HL-60 (cell line): Measurements from ENCODE around the gene HOXB3.

Experiments used
- DNase-seq, 2 experiments: peaks; one replicate each; pipeline ENCODE4 v3.0.0-alpha.2; 2010 to 2020; ENCODE audit warnings: low read depth in 1 of 2, low spot score in 1 of 2
- H3K27ac ChIP-seq: fragments of 250-450 bp; sonication (Bioruptor Pico); replicated peaks from 2 replicates; pipeline ENCODE4 v1.5.1; 2020; ENCODE audit warnings: mild to moderate bottlenecking, moderate library complexity
- H3K27me3 ChIP-seq: fragments of 250-450 bp; sonication (Bioruptor Pico); 2 replicates; pipeline ENCODE4 v1.5.1; 2021; ENCODE audit warnings: mild to moderate bottlenecking, moderate library complexity; ENCODE audit not compliant: insufficient read depth, poor library complexity, severe bottlenecking
- H3K4me3 ChIP-seq: replicated peaks from 2 replicates; pipeline ENCODE4 v1.5.1; 2011; ENCODE audit warnings: mild to moderate bottlenecking, control low read depth, low read length; ENCODE audit not compliant: insufficient read depth
- CTCF ChIP-seq: IDR thresholded peaks from one replicate; pipeline ENCODE4 v1.5.1; 2011; ENCODE audit warnings: low read length, control low read depth, inconsistent platforms; ENCODE audit not compliant: insufficient read depth
- GABPA ChIP-seq: IDR thresholded peaks from 2 replicates; pipeline ENCODE4 v1.6.1; 2012; ENCODE audit warnings: low read depth
- POLR2AphosphoS5 ChIP-seq: IDR thresholded peaks from 2 replicates; pipeline ENCODE4 v1.6.1; 2012; ENCODE audit warnings: low read depth
- REST ChIP-seq: IDR thresholded peaks from 2 replicates; pipeline ENCODE4 v1.6.1; 2012; ENCODE audit warnings: low read depth; ENCODE audit not compliant: insufficient replicate concordance
- SPI1 ChIP-seq: IDR thresholded peaks from 2 replicates; pipeline ENCODE4 v1.6.1; 2012; ENCODE audit warnings: low read depth, mild to moderate bottlenecking, borderline replicate concordance

HOXB3 gene

GRCh38 chr17:48551214-48551555, 38.9 kb downstream of the HOXB3 start:
- DNase-seq, result no peak
- TF ChIP-seq CTCF, result no peak
- Histone ChIP-seq H3K27ac (no peak overlapping the region), H3K4me3 (no peak overlapping the region), H3K27me3 (peaks cover 45% of the 10 kb centered on the region)

- H3K4me3 ChIP-seq, result no peak overlapping the region
- no peak for DNase-seq
- H3K27ac ChIP-seq, result no peak overlapping the region
- peaks cover 46% of the 10 kb centered on the region for H3K27me3 ChIP-seq
- no peak for TF ChIP-seq SPI1
- no peak for TF ChIP-seq GABPA
- TF ChIP-seq REST, result no peak
- TF ChIP-seq POLR2AphosphoS5, result no peak
- no peak for TF ChIP-seq CTCF
Observed at GRCh38 chr17:48550502-48551213, 39.4 kb downstream of the HOXB3 start.

GRCh38 chr17:48549914-48550501, 40.0 kb downstream of the HOXB3 start:
- Histone ChIP-seq H3K27ac (no peak overlapping the region), H3K4me3 (no peak overlapping the region), H3K27me3 (peaks cover 51% of the 10 kb centered on the region)
- TF ChIP-seq REST, result no peak
- no peak for TF ChIP-seq GABPA
- DNase-seq, result no peak

GRCh38 chr17:48549281-48549630, 40.8 kb downstream of the HOXB3 start:
- H3K27me3 ChIP-seq, result peaks cover 51% of the 10 kb centered on the region
- no peak overlapping the region for H3K4me3 ChIP-seq
- H3K27ac ChIP-seq, result no peak overlapping the region
- DNase-seq, result no peak
- no peak for TF ChIP-seq GABPA
- no peak for TF ChIP-seq SPI1
- no peak for TF ChIP-seq POLR2AphosphoS5
- no peak for TF ChIP-seq CTCF
- TF ChIP-seq REST, result no peak
